Glutamatergic neuron (in vitro differentiated cells): Measurements from ENCODE around the gene SAP25. TPM values are rescaled to one million over a fixed set of nuclear protein-coding genes. Genes with fewer than 3 reads are reported as not detected.

Experiments used
- DNase-seq: peaks from one replicate; pipeline ENCODE4 v3.0.0; 2022
- H3K27ac Mint-ChIP-seq: one replicate; pipeline ENCODE4 v1.8.0; 2020; ENCODE audit warnings: mild to moderate bottlenecking, mixed read lengths, inconsistent platforms; ENCODE audit not compliant: unreplicated experiment
- H3K27me3 Mint-ChIP-seq: one replicate; pipeline ENCODE4 v1.8.0; 2020; ENCODE audit warnings: mild to moderate bottlenecking, moderate library complexity, mixed read lengths, inconsistent platforms; ENCODE audit not compliant: unreplicated experiment
- H3K36me3 Mint-ChIP-seq: one replicate; pipeline ENCODE4 v1.8.0; 2020; ENCODE audit warnings: mild to moderate bottlenecking, mixed read lengths, inconsistent platforms; ENCODE audit not compliant: unreplicated experiment
- H3K4me1 Mint-ChIP-seq: one replicate; pipeline ENCODE4 v1.8.0; 2020; ENCODE audit warnings: mild to moderate bottlenecking, low read depth, mixed read lengths, inconsistent platforms; ENCODE audit not compliant: unreplicated experiment
- H3K4me3 Mint-ChIP-seq: one replicate; pipeline ENCODE4 v1.8.0; 2020; ENCODE audit warnings: mild to moderate bottlenecking, mixed read lengths, inconsistent platforms; ENCODE audit not compliant: unreplicated experiment
- H3K9me3 Mint-ChIP-seq: one replicate; pipeline ENCODE4 v1.8.0; 2020; ENCODE audit warnings: mild to moderate bottlenecking, moderate library complexity, mixed read lengths, inconsistent platforms; ENCODE audit not compliant: unreplicated experiment
- total RNA-seq: library from RNA; stranded (reverse); fragmentation: NEBNext Ultra II Directional; extraction: Animal tissue kit (Norgen Biotek cat#: 25700); gene quantifications from one replicate; pipeline ENCODE4 v1.2.1, GENCODE V29; 2021; ENCODE audit not compliant: unreplicated experiment
- TF ChIP-seq, protein P1 (sequence below): fragments of 200-600 bp; sonication (generic); IDR thresholded peaks from one replicate; pipeline ENCODE4 v1.5.0; 2021; ENCODE audit not compliant: partially characterized antibody, unreplicated experiment

SAP25 gene
- total RNA-seq, 1 donor from 2014 or later: 8.0 TPM

DNA sequence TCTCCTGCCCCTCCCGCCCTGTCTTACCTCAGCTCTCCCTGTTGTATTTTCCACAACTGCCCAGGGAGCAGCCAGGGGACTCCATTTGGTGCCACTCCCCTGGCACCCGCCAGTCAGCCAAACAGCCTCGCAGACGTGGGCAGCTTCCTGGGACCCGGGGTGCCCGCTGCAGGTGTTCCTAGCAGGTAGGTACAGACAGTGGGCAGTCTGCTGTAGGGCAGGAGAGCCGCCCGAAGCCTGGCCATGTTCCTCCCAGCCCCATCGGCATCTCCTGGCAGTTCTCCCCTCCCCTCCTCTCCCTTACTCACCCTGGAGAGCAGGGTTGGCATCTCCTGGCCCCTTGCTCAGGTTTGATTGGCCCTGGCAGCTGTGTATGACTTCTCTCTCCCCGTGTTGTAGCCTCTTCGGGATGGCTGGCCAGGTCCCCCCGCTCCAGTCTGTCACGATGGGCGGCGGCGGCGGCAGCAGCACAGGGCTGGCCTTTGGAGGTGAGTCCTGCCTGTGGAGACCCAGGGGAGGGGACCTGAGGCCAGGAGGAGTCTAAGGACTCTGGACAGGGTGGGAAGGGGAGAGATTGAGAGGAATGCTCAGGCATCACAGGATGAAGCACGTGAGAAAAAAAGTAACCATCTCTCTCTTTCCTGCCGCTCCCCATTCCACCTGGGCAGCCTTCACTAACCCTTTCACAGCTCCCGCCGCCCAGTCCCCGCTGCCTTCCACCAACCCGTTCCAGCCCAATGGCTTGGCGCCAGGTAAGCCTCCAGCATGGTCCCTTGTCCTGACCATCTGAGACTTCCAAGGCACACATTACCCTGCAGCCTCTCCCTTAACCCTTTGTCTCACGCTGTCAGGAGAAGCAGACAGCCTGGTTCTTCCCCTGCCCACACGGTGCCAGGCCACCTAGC lies 11.3 kb downstream of the SAP25 start:
- no peak for DNase-seq
- TF ChIP-seq, protein P1, sequence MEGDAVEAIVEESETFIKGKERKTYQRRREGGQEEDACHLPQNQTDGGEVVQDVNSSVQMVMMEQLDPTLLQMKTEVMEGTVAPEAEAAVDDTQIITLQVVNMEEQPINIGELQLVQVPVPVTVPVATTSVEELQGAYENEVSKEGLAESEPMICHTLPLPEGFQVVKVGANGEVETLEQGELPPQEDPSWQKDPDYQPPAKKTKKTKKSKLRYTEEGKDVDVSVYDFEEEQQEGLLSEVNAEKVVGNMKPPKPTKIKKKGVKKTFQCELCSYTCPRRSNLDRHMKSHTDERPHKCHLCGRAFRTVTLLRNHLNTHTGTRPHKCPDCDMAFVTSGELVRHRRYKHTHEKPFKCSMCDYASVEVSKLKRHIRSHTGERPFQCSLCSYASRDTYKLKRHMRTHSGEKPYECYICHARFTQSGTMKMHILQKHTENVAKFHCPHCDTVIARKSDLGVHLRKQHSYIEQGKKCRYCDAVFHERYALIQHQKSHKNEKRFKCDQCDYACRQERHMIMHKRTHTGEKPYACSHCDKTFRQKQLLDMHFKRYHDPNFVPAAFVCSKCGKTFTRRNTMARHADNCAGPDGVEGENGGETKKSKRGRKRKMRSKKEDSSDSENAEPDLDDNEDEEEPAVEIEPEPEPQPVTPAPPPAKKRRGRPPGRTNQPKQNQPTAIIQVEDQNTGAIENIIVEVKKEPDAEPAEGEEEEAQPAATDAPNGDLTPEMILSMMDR: no peak
- Mint-ChIP-seq H3K4me3 (no peak overlapping the region), H3K36me3 (no peaks in the 10 kb centered on the region), H3K4me1 (no peaks in the 10 kb centered on the region), H3K27me3 (peaks cover 4% of the 10 kb centered on the region), H3K9me3 (no peaks in the 10 kb centered on the region), H3K27ac (no peak overlapping the region)

GRCh38 chr7:100561491-100562194 lies 12.1 kb downstream of the SAP25 start:
- TF ChIP-seq, protein P1: no peak
- H3K36me3 Mint-ChIP-seq: no peaks in the 10 kb centered on the region

GRCh38 chr7:100559127-100559526 lies 14.6 kb downstream of the SAP25 start:
- Mint-ChIP-seq H3K4me1 (no peaks in the 10 kb centered on the region), H3K4me3 (no peak overlapping the region), H3K36me3 (no peaks in the 10 kb centered on the region), H3K27ac (no peak overlapping the region), H3K9me3 (no peaks in the 10 kb centered on the region), H3K27me3 (peaks cover 2% of the 10 kb centered on the region)
- no peak for DNase-seq
- TF ChIP-seq, protein P1: no peak

More at GRCh38 chr7:100561491-100562194, 12.1 kb downstream of the SAP25 start:
- H3K27ac Mint-ChIP-seq: no peak overlapping the region
- peaks cover 4% of the 10 kb centered on the region for H3K27me3 Mint-ChIP-seq
- H3K9me3 Mint-ChIP-seq: no peaks in the 10 kb centered on the region
- no peak overlapping the region for H3K4me3 Mint-ChIP-seq
- no peaks in the 10 kb centered on the region for H3K4me1 Mint-ChIP-seq
- DNase-seq: no peak

DNA sequence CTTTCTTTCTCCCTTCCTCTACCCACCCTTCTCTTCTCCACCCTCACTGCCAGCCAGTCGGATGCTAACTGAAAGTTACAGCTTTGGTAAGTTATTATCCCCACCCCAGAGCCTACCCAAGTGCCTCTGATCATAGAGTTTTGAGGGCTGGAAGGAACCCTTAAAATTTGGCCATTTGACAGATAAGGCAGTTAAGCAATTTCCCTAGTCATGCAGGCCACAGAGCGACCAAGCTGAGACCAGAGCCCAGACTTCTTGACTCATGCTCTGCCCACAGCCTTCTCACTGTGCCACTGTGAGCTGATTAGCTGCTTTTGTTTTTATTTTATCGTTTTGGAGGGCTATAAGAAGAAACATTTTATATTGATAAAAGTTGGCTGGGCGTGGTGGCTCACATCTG lies 17.2 kb downstream of the SAP25 start:
- no peak overlapping the region for H3K27ac Mint-ChIP-seq

More for the DNA sequence above, 17.2 kb downstream of the SAP25 start:
- Mint-ChIP-seq H3K27me3 (peaks cover 2% of the 10 kb centered on the region), H3K36me3 (no peaks in the 10 kb centered on the region), H3K4me1 (no peaks in the 10 kb centered on the region), H3K9me3 (no peaks in the 10 kb centered on the region), H3K4me3 (no peak overlapping the region)
- no peak for DNase-seq
- TF ChIP-seq, protein P1: no peak
